Measurements from ENCODE around the gene HIVEP2.

GRCh38 chr6:142958343-142958742, 13.4 kb upstream of the HIVEP2 start:
- TF ChIP-seq POLR2A (IDR thresholded peaks at IDR 0.05; ENCODE audit: low read depth, low read length), result no peak
- TF ChIP-seq CTCF (IDR thresholded peaks at IDR 0.05; ENCODE audit: extremely low read depth in 1 of 2, insufficient read depth in 1 of 2, low read depth in 1 of 2, low read length in 2 of 2), result no peak
